Measurements from ENCODE around the gene RFPL4A.

RFPL4A gene

DNA sequence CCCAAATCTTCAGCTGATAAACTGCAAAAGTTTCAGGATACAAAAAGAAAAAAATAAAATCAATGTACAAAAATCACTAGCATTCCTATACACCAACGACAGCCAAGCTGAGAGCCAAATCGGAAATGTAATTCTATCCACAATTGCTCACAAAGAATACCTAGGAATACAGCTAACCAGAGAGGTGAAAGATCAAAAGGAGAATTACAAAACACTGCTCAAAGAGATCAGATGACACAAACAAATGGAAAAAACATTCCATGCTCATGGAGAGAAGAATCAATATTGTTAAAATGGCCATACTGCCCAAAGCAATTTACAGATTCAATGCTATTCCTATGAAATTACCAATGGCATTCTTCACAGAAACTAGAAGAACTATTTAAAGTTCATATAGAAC, 43.4 kb downstream of the RFPL4A start:
- in situ Hi-C loops (cut with MboI; ENCODE audit: low sequenced_read_pairs), result no loop called here

DNA sequence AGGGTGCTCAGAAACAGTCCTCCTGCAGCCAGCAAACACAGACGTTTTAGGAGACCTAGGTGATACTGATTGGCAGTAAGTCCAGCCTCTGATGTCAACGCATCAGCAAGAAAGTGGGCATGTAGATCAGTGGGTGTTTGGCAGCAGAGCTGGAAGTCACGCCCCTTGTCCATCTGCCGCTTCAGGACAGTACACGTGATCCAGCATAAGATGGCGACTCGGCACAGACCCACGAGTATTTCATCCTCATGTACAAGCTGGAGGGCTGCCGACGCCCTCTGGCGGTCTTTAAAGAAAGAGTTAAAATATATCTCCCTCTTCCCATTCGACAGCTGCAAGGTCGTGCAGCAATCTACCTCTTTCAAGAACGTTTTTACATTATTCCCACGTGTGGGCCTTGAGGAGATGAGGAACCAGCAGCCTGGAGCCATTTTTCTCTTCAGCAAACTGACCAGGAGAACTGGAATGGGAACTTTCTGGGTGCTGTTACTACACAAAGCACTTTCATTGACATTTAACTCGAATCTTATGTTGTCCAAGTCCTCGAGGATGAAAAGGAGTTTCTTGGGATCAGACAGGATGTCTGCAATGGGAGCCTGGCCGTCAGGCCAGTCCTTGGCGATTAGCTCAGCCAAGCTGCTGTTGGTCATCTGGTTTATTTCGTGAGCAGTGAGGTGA, 50.6 kb downstream of the RFPL4A start:
- in situ Hi-C loops (cut with MboI; ENCODE audit: low sequenced_read_pairs), result no loop called here

DNA sequence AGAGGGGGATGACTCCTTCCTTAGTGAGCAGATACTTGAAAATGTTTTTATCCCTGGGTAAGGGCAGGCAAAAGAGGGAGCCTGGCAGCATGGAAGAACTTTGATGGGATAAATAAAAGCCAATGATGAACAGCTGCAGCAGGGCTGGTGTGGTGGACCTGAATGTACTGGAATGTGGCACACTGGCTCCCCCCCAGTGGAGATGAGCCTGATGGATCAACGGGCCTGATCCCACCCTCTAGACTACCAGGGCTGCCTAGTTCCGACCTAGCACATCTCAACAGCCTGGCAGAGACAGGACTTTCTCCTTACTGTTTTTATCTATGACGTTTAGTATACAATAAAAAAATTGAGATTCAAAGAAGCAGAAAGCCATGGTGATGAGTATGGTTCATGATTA, 52.4 kb downstream of the RFPL4A start:
- in situ Hi-C loops (cut with MboI; ENCODE audit: low sequenced_read_pairs), result no loop called here

DNA sequence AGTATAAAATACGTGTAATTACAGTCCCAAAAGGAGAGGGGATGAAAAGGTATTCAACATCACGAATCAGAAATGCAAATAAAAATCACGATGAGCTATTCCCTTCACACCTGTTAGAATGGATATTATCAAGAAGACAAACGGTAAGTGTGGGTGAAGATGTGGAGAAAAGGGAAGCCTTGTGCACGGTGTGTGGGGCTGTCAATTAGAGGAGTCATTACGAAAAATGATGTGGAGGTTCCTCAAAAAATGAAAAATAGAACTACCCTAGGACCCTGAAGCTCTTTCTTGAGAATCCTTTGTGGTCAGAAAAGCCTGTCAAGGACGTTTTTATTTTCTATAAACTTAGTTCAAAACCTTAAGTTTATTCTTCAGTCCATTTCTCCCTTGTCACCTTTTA, 53.6 kb downstream of the RFPL4A start:
- in situ Hi-C loops (cut with MboI; ENCODE audit: low sequenced_read_pairs), result no loop called here

All from HL-60/S4 treated with retinoic acid at 250 ng/mL for 4 days and 3 days (cell line).